GM19324 (cell line): Measurements from ENCODE around the gene PLPPR1.

Source experiments
- ATAC-seq: cut with Tn5 transposase; IDR thresholded peaks from one replicate; pipeline ENCODE4 v1.9.1; 2021; ENCODE audit warnings: mild to moderate bottlenecking, moderate library complexity; ENCODE audit not compliant: unreplicated experiment, low FRiP score

Gene PLPPR1

DNA sequence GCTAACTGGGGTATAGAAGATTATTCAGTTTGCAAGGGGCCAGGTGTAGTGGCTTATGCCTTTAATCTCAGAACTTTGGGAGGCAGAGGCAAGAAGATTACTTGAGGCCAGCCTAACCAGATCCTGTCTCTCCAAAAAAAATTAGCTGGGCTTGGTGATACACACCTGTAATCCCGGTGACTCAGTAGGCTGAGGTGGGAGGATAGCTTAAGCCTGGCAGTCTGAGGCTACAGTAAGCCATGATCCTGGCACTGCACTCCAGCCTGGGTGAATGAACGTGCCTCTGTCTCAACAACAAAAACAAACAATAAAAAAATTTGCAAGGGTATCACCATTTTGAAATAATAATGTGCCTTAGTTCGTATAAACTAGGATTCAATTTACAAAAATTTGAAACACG, 305.0 kb downstream of the PLPPR1 start:
- ATAC-seq: no peak

DNA sequence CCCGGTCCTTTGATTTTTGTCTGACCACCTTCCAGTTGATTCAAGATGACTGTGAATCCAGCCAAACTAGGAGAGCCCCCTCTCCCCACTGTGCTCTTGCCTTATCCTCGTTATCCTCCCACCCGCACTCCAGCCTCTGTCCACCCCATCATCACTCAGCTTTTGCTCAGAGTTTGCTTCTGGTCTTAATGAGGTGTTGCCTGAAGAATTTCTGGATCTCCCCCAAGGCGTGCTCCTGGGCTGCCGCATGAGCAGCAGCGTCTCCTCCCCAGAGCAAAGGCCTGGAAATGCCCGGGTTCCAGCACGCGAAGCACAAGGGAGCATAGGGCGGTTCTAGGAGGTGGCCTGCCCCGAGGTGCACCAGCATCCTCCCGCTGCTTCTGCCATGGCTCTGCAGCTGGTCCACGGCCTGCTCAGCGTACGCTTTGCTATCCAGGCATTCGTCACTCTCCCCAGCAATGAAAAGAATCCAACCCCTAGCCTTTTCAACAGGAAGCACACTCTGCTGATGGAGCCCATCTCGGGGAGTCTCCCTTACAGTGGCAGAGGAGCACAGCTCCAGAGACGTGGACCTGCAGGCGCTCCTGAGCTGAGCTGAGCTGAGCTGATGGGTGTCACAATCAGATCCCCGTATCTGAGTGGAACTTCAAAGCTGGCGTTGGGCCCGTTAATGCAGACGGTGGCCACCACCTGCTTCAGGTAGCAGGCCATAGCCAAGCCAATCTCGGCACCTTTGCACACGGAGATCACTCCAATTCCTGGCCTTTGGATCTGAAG, 305.6 kb downstream of the PLPPR1 start:
- ATAC-seq: no peak

DNA sequence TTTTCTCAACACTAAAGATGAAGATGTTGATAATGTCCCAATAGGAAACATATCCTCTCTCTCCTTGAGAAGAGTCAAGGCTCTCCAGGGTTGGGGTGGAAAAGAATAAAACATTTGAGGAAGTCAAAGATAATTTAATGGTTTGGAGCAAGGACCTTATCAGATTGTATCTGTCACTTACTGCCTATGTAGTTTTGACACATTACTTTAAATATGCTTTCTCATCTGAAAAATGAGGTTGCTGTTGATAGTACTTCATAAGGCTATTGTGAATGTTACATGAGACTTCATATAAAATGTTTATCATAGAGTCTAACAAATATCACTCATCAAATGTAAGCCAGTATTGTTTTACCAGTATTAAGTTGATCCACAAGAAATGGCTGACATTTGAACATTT, 307.6 kb downstream of the PLPPR1 start:
- no peak for ATAC-seq

DNA sequence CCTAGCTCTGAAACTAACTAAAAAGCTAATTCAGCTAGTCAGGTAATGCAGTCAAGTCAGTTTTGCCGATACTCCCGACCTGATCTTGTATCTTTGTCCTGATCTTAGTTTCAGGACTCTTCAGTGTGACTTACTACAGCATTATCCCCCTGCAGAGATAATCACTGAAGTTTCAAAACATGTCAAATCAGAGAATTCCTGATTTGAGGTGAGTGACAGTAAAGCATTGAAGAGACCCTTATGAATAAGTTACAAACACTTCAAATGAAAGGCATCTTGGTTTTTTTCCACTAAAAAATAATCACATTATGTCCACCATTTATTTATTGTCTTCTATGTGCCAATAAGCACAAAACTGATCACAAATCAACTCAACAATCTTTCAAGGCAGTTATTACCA, 308.7 kb downstream of the PLPPR1 start:
- ATAC-seq: no peak

DNA sequence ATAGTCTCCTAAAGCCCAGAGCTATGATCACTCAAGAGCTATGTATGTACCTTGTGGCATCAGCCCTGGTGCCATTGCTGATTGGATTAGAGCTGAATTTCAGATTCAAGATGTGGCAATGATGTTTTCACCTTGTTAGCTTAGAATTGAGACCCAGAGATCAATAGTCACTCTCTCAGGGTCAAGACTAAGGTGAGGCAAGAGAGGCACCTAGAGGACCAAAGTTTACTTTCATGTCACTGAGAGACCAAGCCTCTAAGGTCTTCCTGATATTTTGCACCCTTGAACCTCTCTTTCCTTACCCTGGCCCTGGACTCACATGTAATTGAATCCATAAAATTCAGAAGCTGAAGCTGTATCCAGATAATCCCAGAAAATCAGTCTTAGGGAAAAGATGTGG, 313.4 kb downstream of the PLPPR1 start:
- no peak for ATAC-seq

DNA sequence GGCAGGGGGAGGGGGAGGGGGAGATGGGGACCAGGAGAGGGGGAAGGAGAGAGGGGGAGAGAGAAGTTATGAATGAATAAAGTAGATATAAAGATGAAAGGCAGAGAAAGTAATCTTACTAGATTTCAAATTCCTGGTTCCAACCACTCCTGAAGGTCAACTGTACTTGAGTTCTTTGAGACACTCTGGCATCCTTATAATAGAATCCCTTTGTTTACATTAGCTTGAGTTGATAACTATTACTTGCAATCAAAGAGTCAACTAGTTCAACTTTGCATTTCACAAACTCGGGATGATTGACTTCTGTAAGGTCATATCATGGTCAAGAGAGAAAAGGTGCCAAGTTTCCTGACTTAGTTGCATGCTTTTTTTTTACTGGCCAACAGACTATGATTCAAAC, 314.1 kb downstream of the PLPPR1 start:
- no peak for ATAC-seq

DNA sequence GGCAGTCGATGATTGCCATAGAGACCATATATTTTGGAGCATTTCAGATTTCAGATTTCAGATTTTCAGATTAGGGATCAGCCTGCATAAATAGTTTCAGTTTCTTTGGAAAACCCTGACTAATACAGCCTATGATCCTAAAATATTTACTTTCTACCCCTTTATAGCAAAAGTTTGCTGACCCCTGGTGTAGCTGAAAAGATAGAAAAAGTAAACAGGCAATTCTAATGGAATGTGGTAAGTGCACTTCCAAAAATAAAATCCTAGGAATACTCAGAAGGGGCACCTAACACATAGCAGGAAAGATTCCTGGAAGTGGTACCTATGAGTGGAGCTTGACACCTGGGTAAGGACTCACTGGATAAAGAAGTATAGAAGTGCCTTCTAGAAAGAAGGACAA, 321.8 kb downstream of the PLPPR1 start:
- no peak for ATAC-seq

DNA sequence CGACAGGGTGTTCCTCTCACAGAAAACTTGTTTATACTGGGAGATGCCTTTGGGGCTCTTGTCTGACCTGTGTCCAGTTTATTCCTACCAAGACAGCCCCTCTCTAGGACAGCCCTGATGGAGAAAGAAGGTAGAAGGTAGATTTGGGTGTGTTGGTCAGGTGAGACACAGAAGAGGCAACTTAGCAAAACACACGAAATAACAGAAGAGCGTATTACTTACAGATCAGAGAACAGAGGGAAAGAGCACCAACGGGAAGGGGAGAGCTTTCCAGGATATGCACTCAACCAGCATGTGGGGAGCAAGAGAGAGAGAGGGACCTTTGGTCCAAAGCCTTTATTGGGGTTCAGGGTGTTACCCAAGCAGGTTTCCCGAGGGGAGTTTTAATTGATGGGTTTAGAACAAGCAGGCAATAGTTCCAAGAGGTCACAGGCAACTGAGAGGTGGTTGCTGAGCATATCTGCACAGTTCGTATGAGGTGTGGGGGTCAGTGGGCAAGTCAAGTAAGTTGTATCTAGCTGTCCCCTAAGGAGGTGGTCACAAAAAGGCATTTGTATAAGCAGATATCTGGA, 324.5 kb downstream of the PLPPR1 start:
- ATAC-seq: no peak

DNA sequence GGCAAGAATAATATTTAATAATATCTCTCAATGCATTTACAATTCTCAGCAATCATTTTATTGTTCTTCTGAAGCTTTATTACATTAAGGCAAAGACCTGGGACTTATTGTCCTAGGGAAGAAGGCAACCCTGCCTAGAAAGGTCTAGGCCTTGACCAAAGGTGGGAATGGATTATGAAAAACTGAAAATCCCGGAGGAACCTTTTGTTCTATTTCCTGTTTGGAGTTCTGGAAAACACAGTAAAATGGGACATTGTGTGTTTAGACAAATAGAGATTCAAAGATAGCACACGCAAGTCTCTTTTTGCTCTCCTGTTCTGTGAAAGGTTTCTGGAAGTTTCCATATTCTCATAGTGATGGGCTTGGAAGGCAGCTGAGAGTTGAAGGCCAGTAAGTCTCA, 325.2 kb downstream of the PLPPR1 start:
- ATAC-seq: no peak

DNA sequence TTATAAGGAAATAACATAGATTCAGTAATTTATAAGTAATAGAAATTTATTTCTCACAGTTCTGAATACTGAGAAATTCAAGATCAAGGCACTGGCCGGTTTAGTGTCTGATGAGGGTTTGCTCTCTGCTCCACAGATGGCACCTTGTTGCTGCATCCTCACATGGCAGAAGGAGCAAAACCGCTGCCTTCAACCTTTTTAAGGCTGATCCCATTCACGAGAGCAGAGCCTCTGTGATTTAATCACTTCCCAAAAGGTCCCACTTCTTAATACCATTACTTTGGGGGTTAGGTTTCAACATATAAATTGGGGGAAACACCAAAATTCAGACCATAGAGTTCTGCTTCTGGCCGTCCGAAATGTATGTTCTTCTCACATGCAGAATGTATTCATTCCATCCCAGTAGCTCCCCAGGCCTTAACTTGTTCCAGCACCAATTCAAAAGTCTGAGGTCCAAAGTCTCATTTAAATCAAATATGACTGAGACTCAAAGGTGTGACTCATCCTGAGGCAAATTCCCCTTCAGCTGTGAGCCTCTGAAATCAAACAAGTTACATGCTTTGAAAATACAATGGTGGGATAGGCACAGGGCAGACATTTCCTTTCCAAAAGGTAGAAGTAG, 325.7 kb downstream of the PLPPR1 start:
- no peak for ATAC-seq

DNA sequence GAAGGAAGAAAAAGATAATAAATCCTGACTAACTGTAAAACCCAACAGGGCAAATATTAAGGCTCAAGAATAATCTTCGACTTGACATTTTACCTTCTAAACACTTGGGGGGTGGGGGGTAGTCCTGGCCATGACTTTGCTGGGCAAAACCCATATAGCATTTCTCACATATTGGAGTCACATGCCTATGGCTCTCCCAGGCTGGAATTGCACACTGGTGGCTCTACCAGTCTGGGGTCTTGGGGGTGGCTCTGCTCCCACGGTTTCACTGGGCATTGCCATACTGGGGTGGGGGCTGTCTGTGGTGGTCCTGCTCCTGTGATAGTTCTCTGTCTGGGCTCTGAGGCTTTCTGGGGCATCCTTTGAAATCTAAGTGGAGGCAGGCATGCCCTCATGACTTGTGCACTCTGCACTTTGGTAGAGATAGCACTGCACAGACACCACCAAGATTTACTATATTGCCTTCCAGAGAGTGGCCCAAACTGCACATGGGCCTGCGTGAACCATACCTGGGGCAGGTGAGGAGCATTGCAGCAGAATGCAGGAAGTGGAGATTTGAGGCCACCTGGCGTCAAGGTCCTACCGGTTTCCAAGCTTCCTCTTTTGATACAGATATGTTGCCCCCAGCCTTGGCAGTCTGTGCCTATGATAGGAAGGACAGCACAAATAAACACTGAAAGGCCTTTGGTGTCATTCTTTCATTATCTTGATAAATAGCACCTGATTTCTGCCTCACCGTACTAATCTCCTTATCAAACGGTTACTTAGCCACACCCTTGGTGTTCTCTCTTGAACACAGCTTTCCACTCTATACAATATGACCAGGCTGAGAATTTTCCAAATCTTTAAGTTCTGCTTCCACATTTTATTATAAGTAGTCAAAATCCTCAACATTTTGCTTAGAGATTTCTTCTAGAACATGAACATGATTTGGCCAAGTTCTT, 326.5 kb downstream of the PLPPR1 start:
- ATAC-seq: no peak

DNA sequence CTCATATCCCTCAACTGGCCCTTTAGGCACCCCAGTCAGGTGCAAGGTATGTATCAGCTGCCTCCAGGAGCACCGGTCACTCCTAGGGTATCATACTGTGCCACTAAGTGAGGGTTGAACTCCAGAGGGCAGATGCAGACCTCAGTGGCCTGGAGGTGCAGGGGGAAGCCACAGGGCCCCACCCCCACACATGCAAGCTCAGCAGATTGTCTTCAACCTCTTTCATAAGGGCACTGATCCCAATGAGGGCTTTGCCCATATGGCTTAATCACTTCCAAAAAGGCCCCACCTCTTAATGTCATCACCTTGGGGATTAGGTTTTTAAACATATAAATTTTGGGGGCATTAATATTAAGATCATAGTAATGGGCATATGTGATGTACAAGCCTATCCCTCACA, 328.1 kb downstream of the PLPPR1 start:
- ATAC-seq: no peak

DNA sequence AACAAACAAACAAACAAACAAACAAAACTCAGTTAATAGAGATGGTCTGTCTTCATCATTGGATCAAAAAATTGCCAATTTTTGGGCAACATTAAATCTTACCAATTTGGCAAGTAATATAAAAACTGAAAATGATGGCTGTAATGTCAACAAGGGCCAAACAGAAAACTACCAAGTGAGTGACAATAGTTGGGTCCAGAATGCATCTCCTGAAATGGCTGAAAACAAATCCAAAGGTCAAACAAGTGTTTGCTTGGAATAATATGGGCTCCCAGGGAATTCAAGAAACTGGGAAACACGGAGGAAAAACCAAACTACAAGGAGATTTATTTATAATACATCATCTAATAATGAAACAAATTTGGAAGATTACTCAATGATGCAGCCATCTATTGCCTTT, 331.2 kb downstream of the PLPPR1 start:
- ATAC-seq: no peak

DNA sequence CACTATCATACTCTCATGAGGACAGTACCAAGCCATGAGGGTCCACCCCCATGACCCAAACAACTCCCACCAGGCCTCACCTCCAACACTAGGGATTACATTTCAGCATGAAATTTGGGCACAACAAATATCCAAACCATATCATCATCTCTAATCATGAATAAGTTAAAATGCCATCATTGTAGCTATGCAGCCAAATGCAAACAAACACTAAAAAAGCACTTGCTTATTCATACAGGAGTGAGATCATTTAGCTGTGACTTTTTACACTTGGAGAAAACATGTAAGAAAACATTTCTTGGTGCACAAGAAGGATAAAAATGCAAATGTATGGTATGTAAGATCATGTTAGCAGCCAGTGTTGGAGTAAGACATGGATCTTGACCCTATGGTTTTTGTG, 332.1 kb downstream of the PLPPR1 start:
- ATAC-seq: no peak

DNA sequence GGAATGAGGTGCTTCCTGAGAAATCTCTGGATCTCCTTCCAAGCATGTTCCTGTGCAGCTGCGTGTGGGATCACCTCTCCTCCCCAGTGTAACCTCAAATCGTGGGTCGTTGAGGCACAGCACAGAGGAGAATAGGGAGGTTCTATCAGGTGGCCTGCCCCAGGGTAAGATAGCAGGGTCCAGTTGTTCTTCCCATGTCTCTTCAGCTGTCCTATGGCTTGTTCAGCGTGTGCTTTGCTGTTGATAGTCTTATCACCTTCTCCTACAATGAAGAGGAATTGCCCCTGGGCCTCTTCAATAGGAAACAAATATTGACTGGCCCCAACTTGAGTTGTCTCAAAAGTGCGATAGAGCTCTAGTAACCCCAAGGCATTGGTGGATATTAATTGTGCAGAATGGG, 333.9 kb downstream of the PLPPR1 start:
- no peak for ATAC-seq

DNA sequence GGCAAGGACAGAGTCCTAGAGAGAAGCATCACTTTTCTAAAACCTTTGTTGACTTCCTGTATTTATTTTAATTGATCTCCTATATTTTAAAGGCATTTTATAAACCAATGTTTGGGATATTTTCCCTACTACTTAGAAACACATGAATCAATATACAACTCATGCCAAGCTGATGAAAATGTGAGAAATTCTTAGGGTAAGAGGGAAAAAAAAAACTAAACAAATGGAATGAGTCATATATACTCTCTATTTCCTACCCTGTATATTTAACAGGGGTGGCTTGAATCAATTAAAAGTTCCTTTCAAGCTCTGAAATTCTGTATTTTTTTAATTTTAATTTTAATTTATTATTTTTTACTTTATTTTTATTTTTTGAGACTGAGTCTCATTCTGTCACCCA, 336.7 kb downstream of the PLPPR1 start:
- ATAC-seq: no peak

DNA sequence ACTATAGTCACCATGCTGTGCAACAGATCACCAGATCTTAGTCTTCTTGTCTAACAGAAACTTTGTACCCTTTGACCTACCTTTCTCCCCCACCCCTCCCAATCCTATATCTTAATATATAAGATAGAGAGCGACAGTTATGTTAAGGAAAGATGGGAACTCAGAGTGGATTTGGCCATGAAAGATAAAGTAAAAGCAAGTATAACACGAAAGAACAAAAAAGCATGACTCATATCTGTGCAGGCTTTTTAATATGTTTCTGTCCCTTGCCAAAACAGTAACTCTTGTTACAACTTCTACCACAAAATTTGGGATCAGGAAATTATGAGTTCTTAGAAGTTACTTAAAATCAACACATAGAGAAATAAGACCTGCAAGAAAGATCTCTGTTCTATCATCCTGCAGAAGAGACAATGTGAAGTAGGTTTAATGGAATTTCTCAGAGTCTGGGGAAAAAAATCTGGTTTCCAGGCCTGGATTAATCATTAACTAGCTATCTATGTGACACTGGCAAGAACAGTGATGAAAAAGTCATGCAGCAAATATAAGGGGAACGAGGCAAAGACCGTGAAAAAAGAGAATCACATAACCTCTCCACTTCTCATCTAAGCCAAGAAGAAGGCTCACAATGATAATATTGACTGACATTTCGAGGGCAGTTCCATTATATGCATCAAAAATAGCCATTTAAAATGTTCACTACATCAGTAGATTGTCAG, 337.7 kb downstream of the PLPPR1 start:
- ATAC-seq: no peak

DNA sequence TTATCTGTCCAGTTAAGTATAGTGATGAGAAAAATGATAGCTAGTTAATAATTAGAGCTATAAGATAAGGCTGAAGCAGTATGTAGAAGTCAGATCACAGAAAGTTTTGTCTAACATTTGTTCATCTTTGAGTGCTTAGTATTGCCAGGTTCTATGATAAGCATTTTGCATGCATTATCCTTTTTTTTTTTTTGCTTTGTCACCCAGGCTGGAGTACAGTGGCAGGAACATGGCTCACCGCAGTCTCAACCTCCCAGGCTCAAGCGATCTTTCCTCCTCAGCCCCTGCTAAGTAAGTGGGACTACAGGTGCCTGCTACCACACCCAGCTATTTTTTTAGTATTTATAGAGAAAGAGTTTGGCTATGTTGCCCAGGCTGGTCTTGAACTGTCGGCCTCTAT, 338.8 kb downstream of the PLPPR1 start:
- ATAC-seq: no peak

DNA sequence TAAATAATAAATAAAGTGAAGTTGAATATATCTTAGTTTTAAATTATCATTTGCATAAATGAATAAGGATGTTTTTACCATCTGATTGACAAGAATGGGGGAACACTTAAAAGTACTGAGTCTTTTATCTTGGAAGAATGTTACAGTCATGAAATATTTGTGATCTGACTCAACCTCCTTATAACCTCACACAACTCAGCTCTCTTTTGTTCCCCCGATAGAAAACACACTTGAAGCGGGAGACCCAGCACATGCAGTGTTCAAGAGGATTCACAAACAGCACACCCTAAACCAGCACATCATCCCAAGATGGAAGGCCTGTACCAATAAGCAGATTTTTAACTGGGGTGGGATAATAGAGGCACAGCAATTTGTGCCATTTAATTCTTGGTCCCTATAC, 340.8 kb downstream of the PLPPR1 start:
- ATAC-seq: no peak

DNA sequence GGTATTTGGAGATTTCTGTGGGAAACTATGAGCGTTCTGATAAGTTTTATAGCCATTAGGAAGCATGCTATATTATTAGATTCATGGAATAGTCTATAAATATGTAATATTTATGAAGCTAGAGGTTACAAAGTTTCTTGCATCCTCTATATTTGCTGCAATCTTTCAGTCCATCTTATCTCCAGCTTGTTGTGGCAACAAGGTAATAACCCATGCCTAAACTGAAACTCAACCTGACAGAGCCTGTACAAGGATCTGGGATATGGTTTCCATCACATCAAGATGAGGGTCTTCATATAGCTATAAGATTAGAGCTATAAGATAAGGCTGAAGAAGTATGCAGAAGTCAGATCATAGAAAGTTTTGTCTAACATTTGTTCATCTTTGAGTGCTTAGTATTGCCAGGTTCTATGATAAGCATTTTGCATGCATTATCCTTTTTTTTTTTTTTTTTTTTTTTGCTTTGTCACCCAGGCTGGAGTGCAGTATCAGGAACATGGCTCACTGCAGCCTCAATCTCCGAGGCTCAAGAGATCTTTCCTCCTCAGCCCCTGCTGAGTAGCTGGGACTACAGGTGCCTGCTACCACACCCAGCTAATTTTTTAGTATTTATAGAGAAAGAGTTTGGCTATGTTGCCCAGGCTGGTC, 341.5 kb downstream of the PLPPR1 start:
- ATAC-seq: no peak
